HepG2 (cell line): ENCODE measurements around the gene CXXC5. TPM values are rescaled to one million over a fixed set of nuclear protein-coding genes. Genes with fewer than 3 reads are reported as not detected.

Source experiments
- ATF2 ChIP-seq: sonication (generic); formaldehyde crosslinking; IDR thresholded peaks from 2 replicates; pipeline ENCODE4 v1.4.0; 2020; ENCODE audit warnings: missing genetic modification reagents
- GATAD1 ChIP-seq: IDR thresholded peaks from 2 replicates; pipeline ENCODE4 v1.6.1; 2016; ENCODE audit warnings: missing genetic modification reagents, missing compliant biosample characterization
- NR2F6 ChIP-seq, 2 experiments: IDR thresholded peaks; 2 replicates each; pipeline ENCODE4 v1.6.1; 2016; ENCODE audit warnings: antibody characterized with exemption in 1 of 2, mild to moderate bottlenecking in 1 of 2
- PAF1 ChIP-seq: IDR thresholded peaks from 2 replicates; pipeline ENCODE4 v1.6.1; 2016; ENCODE audit warnings: missing genetic modification reagents, missing compliant biosample characterization
- RFX3 ChIP-seq: IDR thresholded peaks from 2 replicates; pipeline ENCODE4 v1.6.1; 2016; ENCODE audit warnings: missing biosample characterization, missing genetic modification reagents
- SIX1 ChIP-seq: sonication (generic); formaldehyde crosslinking; IDR thresholded peaks from 2 replicates; pipeline ENCODE4 v1.4.0; 2020; ENCODE audit warnings: missing genetic modification reagents, borderline replicate concordance
- TRIM22 ChIP-seq: fragments of 450-650 bp; IDR thresholded peaks from 2 replicates; pipeline ENCODE4 v1.6.1; 2017
- XRCC5 ChIP-seq: fragments of 200-400 bp; formaldehyde crosslinking; optimal IDR thresholded peaks from 2 replicates; pipeline ENCODE3; 2017; ENCODE audit warnings: mild to moderate bottlenecking, low read length
- ZNF747 ChIP-seq: sonication (generic); formaldehyde crosslinking; IDR thresholded peaks from 2 replicates; pipeline ENCODE4 v1.8.1; 2023; ENCODE audit warnings: missing genetic modification reagents, mild to moderate bottlenecking, borderline replicate concordance
- ZNF772 ChIP-seq: sonication (generic); formaldehyde crosslinking; IDR thresholded peaks from 2 replicates; pipeline ENCODE4 v1.5.0; 2020; ENCODE audit warnings: mild to moderate bottlenecking, missing genetic modification reagents
- ZNF782 ChIP-seq: sonication (generic); formaldehyde crosslinking; IDR thresholded peaks from 2 replicates; pipeline ENCODE4 v1.4.0; 2020; ENCODE audit warnings: missing genetic modification reagents, mild to moderate bottlenecking, borderline replicate concordance
- ZZZ3 ChIP-seq: sonication (generic); formaldehyde crosslinking; IDR thresholded peaks from 2 replicates; pipeline ENCODE4 v1.4.0; 2020; ENCODE audit warnings: missing genetic modification reagents, mild to moderate bottlenecking, borderline replicate concordance
- polyA plus RNA-seq, 8 experiments: library from polyadenylated mRNA; depleted of rRNA in 3 of 8; stranded (reverse) in 7 of 8; unstranded in 1 of 8; fragments of >200 nt; fragmentation: Illumina TruSeq in 4 of 8; extraction: Trizol in 4 of 8; gene quantifications; 2 replicates each; pipeline versions ENCODE4 v1.2.1 to v1.2.3, GENCODE V29; 2011 to 2016; ENCODE audit warnings: low read depth in 4 of 8, missing spikeins in 1 of 8, mixed read lengths in 1 of 8; ENCODE audit not compliant: insufficient read depth in 1 of 8
- total RNA-seq, 5 experiments: library from RNA; depleted of rRNA; stranded (reverse); fragments of >200 nt; fragmentation: Illumina TruSeq; extraction: Trizol; gene quantifications; 2 replicates each; pipeline ENCODE4 v1.2.3, GENCODE V29; 2016; ENCODE audit warnings: low read depth in 1 of 5
- TF ChIP-seq, protein P1 (sequence below): sonication (generic); formaldehyde crosslinking; conservative IDR thresholded peaks from 2 replicates; pipeline ENCODE4 v1.8.0; 2022; ENCODE audit warnings: mild to moderate bottlenecking, moderate library complexity, missing genetic modification reagents
- TF ChIP-seq, protein P2 (sequence below): IDR thresholded peaks from 2 replicates; pipeline ENCODE4 v1.4.0; 2020; ENCODE audit warnings: mild to moderate bottlenecking, missing genetic modification reagents
- TF ChIP-seq, protein P3 (sequence below): sonication (generic); formaldehyde crosslinking; IDR thresholded peaks from 2 replicates; pipeline ENCODE4 v1.4.0; 2020; ENCODE audit warnings: missing genetic modification reagents, borderline replicate concordance

CXXC5 gene
- total and polyA plus RNA-seq, 2 of the 13 experiments (the other 11 are each of a cell fraction or from before 2014, with no cell fraction given): 32.3 to 33.0 TPM

- TF ChIP-seq TRIM22 (no peak), NR2F6 (IDR thresholded peaks at IDR 0.05) (peak; percentile 98), NR2F6 (CRISPR knock-in tag; IDR thresholded peaks at IDR 0.05) (peak; percentile 98), PAF1 (CRISPR knock-in tag) (no peak), GATAD1 (CRISPR knock-in tag) (no peak), ATF2 (CRISPR knock-in tag) (peak; percentile 64; the same call in 1 of the 2 replicates), ZNF772 (CRISPR knock-in tag) (0 out of 2 replicates have a peak, but pooled peaks have one; percentile 28), ZNF782 (CRISPR knock-in tag) (peak; percentile 80; the same call in 1 of the 2 replicates), SIX1 (CRISPR knock-in tag) (no peak), RFX3 (CRISPR knock-in tag) (no peak), XRCC5 (peak; percentile 46), ZZZ3 (CRISPR knock-in tag) (no peak), ZNF747 (no peak)
- TF ChIP-seq, protein P1, sequence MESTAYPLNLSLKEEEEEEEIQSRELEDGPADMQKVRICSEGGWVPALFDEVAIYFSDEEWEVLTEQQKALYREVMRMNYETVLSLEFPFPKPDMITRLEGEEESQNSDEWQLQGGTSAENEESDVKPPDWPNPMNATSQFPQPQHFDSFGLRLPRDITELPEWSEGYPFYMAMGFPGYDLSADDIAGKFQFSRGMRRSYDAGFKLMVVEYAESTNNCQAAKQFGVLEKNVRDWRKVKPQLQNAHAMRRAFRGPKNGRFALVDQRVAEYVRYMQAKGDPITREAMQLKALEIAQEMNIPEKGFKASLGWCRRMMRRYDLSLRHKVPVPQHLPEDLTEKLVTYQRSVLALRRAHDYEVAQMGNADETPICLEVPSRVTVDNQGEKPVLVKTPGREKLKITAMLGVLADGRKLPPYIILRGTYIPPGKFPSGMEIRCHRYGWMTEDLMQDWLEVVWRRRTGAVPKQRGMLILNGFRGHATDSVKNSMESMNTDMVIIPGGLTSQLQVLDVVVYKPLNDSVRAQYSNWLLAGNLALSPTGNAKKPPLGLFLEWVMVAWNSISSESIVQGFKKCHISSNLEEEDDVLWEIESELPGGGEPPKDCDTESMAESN (CRISPR knock-in tag): 0 out of 2 replicates have a peak, but pooled peaks have one; percentile 19
- TF ChIP-seq, protein P2, sequence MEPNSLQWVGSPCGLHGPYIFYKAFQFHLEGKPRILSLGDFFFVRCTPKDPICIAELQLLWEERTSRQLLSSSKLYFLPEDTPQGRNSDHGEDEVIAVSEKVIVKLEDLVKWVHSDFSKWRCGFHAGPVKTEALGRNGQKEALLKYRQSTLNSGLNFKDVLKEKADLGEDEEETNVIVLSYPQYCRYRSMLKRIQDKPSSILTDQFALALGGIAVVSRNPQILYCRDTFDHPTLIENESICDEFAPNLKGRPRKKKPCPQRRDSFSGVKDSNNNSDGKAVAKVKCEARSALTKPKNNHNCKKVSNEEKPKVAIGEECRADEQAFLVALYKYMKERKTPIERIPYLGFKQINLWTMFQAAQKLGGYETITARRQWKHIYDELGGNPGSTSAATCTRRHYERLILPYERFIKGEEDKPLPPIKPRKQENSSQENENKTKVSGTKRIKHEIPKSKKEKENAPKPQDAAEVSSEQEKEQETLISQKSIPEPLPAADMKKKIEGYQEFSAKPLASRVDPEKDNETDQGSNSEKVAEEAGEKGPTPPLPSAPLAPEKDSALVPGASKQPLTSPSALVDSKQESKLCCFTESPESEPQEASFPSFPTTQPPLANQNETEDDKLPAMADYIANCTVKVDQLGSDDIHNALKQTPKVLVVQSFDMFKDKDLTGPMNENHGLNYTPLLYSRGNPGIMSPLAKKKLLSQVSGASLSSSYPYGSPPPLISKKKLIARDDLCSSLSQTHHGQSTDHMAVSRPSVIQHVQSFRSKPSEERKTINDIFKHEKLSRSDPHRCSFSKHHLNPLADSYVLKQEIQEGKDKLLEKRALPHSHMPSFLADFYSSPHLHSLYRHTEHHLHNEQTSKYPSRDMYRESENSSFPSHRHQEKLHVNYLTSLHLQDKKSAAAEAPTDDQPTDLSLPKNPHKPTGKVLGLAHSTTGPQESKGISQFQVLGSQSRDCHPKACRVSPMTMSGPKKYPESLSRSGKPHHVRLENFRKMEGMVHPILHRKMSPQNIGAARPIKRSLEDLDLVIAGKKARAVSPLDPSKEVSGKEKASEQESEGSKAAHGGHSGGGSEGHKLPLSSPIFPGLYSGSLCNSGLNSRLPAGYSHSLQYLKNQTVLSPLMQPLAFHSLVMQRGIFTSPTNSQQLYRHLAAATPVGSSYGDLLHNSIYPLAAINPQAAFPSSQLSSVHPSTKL (CRISPR knock-in tag): peak; percentile 79; the same call in 1 of the 2 replicates
- TF ChIP-seq, protein P3, sequence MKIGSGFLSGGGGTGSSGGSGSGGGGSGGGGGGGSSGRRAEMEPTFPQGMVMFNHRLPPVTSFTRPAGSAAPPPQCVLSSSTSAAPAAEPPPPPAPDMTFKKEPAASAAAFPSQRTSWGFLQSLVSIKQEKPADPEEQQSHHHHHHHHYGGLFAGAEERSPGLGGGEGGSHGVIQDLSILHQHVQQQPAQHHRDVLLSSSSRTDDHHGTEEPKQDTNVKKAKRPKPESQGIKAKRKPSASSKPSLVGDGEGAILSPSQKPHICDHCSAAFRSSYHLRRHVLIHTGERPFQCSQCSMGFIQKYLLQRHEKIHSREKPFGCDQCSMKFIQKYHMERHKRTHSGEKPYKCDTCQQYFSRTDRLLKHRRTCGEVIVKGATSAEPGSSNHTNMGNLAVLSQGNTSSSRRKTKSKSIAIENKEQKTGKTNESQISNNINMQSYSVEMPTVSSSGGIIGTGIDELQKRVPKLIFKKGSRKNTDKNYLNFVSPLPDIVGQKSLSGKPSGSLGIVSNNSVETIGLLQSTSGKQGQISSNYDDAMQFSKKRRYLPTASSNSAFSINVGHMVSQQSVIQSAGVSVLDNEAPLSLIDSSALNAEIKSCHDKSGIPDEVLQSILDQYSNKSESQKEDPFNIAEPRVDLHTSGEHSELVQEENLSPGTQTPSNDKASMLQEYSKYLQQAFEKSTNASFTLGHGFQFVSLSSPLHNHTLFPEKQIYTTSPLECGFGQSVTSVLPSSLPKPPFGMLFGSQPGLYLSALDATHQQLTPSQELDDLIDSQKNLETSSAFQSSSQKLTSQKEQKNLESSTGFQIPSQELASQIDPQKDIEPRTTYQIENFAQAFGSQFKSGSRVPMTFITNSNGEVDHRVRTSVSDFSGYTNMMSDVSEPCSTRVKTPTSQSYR (CRISPR knock-in tag): peak; percentile 82
These were observed 5.0 kb upstream of the CXXC5 start (continued) for GRCh38 chr5:139642891-139643871.
